Activated T-helper 1 cell treated with Interleukin-2 at 50 U/mL for 16 hours (primary cell): ENCODE data around the gene BCOR.

Source experiments
- DNase-seq: peaks from one replicate; pipeline ENCODE4 v3.0.0-alpha.2; 2020; ENCODE audit warnings: low read depth

BCOR gene

GRCh38 chrX:40063555-40063954 lies 34.2 kb downstream of the BCOR start:
- DNase-seq: no peak

DNA sequence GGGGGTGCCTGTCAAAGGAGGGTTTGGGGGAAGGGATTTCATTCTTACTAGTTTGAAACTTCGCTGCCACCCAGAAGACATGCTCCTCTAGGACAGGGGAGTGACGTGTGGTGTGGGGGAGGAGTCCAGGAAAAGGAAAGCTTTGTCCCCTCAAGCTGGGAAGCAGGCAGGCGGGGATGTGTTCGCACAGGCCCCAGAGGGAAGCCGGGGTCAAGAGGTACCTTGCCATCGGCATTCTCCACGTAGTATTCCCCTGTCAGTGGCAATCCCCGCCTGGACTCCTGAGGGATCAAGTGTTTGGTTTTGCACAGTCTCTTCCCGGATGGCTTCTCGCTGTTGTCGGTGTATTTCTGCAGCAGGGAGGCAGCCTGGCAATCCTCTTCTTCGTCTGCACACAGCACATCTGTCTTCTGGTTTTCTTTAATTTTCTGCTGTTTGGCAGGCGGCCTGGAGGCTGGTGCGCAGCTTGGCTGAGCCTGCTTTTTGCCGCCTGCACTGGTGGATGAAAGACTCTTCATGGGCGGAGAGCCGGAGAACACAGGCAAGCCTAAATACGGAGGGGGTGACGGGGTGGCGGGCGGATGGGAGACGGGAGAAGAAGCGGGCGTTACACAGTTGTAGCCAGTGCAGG lies 35.1 kb downstream of the BCOR start:
- DNase-seq: no peak

GRCh38 chrX:40061871-40062524 lies 35.8 kb downstream of the BCOR start:
- no peak for DNase-seq

GRCh38 chrX:40061005-40061404 lies 36.8 kb downstream of the BCOR start:
- no peak for DNase-seq

DNA sequence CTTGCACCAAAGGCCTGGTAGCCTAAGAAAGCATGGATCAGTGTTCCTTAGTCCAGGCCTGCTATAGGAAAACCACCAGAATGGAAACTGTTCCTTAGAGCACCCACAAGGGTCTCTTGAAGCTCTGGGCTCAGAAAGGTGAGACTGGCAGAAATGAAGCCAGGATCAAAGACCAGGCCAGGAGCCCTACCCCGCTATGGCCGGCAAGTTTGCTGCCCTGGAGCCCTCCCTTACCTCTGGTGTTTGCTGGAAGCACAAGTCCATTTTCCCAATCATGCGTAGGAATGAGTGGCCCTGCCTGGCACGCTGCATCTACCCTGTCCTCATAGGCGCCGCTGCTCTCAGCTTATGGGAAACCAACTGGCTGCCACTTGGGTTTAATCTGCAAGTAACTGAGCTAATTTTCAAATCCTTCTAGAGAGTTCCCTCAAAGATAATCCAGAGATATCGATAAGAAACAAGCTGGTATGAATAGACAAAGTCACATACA lies 37.4 kb downstream of the BCOR start:
- no peak for DNase-seq

DNA sequence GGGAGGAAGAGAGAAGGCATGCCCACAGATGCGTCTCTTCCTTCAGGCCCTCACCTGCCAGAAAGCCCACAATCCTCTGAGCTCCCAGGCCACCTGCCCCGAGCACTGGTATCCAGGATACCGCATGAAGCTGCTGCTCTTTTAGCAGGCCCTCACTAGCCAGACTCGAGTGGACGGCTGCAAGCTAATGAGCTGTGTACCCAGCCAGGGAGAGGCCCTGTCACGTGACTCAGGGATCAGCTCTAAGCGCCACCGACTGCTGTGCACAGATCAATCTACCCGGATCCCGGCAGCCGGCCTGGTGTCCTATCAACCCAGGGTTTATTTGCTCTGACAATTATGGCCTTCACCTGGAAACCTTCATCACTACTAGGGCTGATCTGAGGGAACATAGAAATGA lies 39.0 kb downstream of the BCOR start:
- DNase-seq: no peak

DNA sequence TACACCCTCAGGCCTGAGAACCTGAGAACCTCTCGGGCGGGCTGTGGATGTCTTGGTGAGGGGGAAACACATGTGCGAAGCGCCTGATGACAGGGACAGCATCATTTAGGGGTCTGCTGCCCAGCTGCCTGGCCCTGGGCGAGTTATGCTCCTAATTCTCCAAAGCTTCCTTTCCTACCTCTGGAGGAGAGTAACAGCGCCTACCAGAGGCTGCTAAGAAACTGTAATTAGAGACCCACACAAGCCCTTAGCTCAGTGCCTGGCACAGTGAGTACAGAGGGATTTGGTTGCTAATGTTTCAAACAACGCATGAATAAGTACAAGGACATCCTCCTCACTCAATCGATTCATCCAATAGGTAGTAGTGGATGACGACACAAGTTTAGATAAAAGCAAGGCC lies 40.4 kb downstream of the BCOR start:
- DNase-seq: no peak

GRCh38 chrX:40056420-40056819 lies 41.3 kb downstream of the BCOR start:
- no peak for DNase-seq

DNA sequence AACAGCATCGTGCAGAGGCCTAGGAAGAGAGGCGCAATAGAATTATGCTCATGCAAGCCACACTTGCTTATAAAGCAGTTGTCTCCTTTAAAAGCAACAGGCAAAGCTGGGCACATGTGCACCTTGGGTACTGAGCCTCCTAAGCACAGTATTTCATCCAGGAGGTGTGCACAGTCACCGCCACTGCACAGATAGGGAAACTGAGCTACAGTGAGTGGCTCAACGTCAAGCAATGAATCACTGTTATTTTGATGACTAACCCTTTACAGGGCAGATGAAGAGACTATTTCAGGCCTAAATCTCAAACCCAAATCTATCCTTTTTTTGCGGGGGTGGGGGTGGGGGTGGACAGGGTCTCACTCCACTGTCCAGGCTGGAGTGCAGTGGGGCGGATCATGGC lies 42.3 kb downstream of the BCOR start:
- DNase-seq: no peak

DNA sequence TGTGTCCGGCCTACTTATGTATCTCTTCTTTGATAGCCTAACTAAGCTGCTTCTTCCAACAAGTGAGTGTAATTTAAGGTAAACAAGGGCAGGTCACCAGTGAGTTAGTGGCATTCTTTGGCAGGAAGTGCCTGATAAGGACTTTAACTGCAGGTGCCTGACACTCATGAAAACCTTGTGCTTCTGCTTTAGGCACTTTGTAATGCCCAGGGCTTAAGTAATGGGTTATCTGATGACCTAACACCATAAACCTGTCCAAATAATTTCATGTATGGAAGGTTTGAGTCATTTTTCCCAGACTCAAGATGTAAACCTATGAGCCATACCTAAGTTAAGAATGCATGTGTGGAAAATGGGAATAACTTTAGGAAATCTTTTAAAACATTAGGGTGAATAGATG lies 43.0 kb downstream of the BCOR start:
- DNase-seq: no peak

- no peak for DNase-seq
Observed at GRCh38 chrX:40050532-40050931, 47.2 kb downstream of the BCOR start.

GRCh38 chrX:40049084-40049641 lies 48.6 kb downstream of the BCOR start:
- no peak for DNase-seq

- DNase-seq: no peak
Observed at GRCh38 chrX:40047485-40047884, 50.3 kb downstream of the BCOR start.

DNA sequence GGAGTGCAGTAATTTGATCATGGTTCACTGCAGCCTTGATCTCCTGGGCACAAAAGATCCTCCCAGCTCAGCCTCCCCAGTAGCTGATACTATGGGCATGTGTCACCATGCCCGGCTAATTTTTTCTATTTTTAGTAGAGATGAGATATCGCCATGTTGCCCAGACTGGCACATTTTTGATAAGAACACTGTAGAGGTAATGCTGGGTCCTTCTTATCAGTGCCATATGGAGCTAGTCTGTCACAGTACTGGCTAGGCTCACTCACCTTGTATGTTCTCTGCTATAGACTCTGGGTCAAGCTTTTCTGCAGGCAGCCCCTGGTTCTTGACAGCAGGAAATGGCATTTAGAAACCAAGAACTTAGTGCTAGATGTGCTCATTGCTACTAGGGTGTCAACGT lies 53.9 kb downstream of the BCOR start:
- DNase-seq: no peak

DNA sequence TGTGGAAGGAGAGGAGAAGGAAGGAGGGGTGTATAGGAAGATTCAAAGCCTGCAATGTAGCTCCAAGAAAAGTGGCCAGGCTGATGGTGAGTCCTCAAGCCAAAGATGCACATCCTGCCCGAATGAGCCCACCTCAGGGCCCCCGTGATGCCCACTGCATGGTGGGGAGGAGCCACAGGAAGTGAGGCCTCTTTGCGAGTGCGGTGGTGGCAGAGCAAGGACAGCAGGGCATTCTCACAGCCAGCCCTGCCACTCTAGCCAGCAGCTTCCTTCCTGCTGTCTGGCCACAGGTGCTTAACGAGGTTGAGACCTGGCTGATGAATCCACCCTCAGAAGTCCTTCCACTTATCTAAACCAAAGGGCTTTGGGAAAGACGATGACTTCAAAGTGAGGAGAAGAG lies 55.8 kb downstream of the BCOR start:
- DNase-seq: no peak

GRCh38 chrX:40040686-40041461 lies 56.9 kb downstream of the BCOR start:
- DNase-seq: no peak

- no peak for DNase-seq
Observed at GRCh38 chrX:40039887-40040286, 57.9 kb downstream of the BCOR start.

- DNase-seq: no peak
Observed at GRCh38 chrX:40037367-40037766, 60.4 kb downstream of the BCOR start.

DNA sequence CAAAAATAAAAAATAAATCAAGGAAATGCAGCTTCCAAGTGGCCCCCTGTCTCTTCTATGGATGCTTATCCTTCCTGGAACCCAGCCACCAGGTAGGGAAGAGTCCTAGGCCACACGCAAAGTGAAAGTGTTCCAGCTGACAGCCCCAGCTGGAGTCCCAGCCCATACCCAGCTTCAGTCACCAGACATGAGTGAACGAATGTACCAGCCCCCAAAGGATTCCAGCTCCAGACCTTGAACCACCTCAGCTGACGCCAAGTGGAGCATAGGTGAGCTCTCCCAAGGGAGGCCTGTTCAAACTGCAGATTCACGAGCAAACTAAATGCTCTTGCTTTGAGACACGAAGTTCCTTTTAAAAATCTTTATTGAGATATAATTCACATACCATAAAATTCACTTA lies 62.0 kb downstream of the BCOR start:
- DNase-seq: no peak

- DNase-seq: no peak
Observed at GRCh38 chrX:40031911-40032310, 65.8 kb downstream of the BCOR start.

GRCh38 chrX:40030205-40030604 lies 67.6 kb downstream of the BCOR start:
- DNase-seq: no peak

- no peak for DNase-seq
Observed at GRCh38 chrX:40022421-40022820, 75.3 kb downstream of the BCOR start.

- DNase-seq: no peak
Observed at GRCh38 chrX:40021647-40022046, 76.1 kb downstream of the BCOR start.
